Measurements from ENCODE around the gene CHAC2.

DNA sequence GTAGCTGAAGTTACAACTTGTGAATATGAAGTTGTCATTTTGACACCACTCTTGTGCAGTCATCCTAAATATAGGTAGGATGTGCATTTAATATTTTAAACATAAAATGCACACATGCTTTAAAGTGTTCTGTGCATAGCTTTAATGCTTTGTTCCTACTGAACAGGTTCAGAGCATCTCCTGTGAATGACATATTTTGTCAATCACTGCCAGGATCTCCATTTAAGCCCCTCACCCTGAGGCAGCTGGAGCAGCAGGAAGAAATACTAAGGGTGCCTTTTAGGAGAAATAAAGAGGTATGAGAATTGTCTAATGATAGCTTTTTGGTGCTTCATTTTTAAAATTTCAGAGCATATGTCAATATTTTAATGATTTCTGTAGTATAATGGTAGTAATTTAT is 33.9 kb downstream of the CHAC2 start:
- TF ChIP-seq EZH2 (IDR thresholded peaks at IDR 0.05): no peak
- TF ChIP-seq, protein P1, sequence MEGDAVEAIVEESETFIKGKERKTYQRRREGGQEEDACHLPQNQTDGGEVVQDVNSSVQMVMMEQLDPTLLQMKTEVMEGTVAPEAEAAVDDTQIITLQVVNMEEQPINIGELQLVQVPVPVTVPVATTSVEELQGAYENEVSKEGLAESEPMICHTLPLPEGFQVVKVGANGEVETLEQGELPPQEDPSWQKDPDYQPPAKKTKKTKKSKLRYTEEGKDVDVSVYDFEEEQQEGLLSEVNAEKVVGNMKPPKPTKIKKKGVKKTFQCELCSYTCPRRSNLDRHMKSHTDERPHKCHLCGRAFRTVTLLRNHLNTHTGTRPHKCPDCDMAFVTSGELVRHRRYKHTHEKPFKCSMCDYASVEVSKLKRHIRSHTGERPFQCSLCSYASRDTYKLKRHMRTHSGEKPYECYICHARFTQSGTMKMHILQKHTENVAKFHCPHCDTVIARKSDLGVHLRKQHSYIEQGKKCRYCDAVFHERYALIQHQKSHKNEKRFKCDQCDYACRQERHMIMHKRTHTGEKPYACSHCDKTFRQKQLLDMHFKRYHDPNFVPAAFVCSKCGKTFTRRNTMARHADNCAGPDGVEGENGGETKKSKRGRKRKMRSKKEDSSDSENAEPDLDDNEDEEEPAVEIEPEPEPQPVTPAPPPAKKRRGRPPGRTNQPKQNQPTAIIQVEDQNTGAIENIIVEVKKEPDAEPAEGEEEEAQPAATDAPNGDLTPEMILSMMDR (IDR thresholded peaks at IDR 0.05): no peak

Measured in neural progenitor cell (in vitro differentiated cells).